Measurements from ENCODE around the gene MAP2K4. TPM values are rescaled to one million over a fixed set of nuclear protein-coding genes. Genes with fewer than 3 reads are reported as not detected.

The MAP2K4 gene
- total and polyA plus RNA-seq, 4 donors = 10.7 to 63.6 (median 20.3) TPM

- no peak for DNase-seq
- H3K4me3 ChIP-seq = no peak overlapping the region
- no peak overlapping the region for H3K9ac ChIP-seq (ENCODE audit: insufficient read depth in 1 of 2, low read length in 2 of 2)
- H3K4me1 ChIP-seq (ENCODE audit: control insufficient read depth in 5 of 5, insufficient read depth in 5 of 5, low read length in 5 of 5) = no peaks in the 10 kb centered on the region
- no peak overlapping the region for H3K27ac ChIP-seq (ENCODE audit: low read depth in 1 of 2, low read length in 1 of 2)
- no peaks in the 10 kb centered on the region for H3K27me3 ChIP-seq (ENCODE audit: control insufficient read depth in 3 of 3, insufficient read depth in 3 of 3, low read length in 2 of 3)
- ATAC-seq (ENCODE audit: insufficient read depth, low FRiP score) = no peak
- H3K9me3 ChIP-seq (ENCODE audit: control insufficient read depth in 4 of 4, insufficient read depth in 3 of 4, low read length in 3 of 4) = no peaks in the 10 kb centered on the region
- 45 to 50% methylated on average over 2 of the region's 2 CpGs for WGBS, 2 donors
- no peak for TF ChIP-seq CTCF (IDR thresholded peaks at IDR 0.05; ENCODE audit: control extremely low read depth, extremely low read depth)
- H3K36me3 ChIP-seq (ENCODE audit: control insufficient read depth in 4 of 4, insufficient read depth in 4 of 4, low read length in 4 of 4) = peaks cover 19 to 34% (median 28%) of the 10 kb centered on the region in 4 donors
These were observed 107.0 kb downstream of the MAP2K4 start for GRCh38 chr17:12127667-12128066.

DNA sequence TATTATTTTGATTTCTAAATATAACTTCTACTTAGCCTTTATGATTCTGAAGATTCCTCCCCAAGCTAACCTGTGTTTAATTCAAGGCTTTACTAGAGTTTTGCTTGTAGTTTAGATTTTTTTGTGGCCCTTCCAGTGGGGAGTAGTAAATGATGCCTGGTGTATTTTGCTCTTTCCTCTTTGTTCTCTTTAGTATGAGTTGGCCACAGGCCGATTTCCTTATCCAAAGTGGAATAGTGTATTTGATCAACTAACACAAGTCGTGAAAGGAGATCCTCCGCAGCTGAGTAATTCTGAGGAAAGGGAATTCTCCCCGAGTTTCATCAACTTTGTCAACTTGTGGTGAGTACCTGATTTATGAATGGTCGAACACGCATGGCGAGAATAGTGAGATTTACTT is 108.3 kb downstream of the MAP2K4 start:
- Histone ChIP-seq H3K4me1 (ENCODE audit: control insufficient read depth in 5 of 5, insufficient read depth in 5 of 5, low read length in 5 of 5) (no peaks in the 10 kb centered on the region), H3K9me3 (ENCODE audit: control insufficient read depth in 4 of 4, insufficient read depth in 3 of 4, low read length in 3 of 4) (no peaks in the 10 kb centered on the region), H3K27me3 (ENCODE audit: control insufficient read depth in 3 of 3, insufficient read depth in 3 of 3, low read length in 2 of 3) (no peaks in the 10 kb centered on the region), H3K9ac (ENCODE audit: insufficient read depth in 1 of 2, low read length in 2 of 2) (no peak overlapping the region), H3K4me3 (no peak overlapping the region), H3K36me3 (ENCODE audit: control insufficient read depth in 4 of 4, insufficient read depth in 4 of 4, low read length in 4 of 4) (peaks cover 20 to 34% (median 28%) of the 10 kb centered on the region in 4 donors), H3K27ac (ENCODE audit: low read depth in 1 of 2, low read length in 1 of 2) (no peak overlapping the region)
- DNase-seq (no peak), ATAC-seq (ENCODE audit: insufficient read depth, low FRiP score) (no peak)
- 96 to 97% methylated on average over 7 of the region's 7 CpGs for WGBS, 2 donors
- TF ChIP-seq CTCF (IDR thresholded peaks at IDR 0.05; ENCODE audit: control extremely low read depth, extremely low read depth) = no peak

GRCh38 chr17:12133183-12133582 is 112.5 kb downstream of the MAP2K4 start:
- no peak overlapping the region for H3K27ac ChIP-seq (ENCODE audit: low read depth in 1 of 2, low read length in 1 of 2)
- WGBS, 2 donors = 84 to 95% methylated on average over 6 of the region's 6 CpGs

More at GRCh38 chr17:12133183-12133582, 112.5 kb downstream of the MAP2K4 start:
- no peak for DNase-seq
- ATAC-seq (ENCODE audit: insufficient read depth, low FRiP score) = no peak
- no peak overlapping the region for H3K9ac ChIP-seq (ENCODE audit: insufficient read depth in 1 of 2, low read length in 2 of 2)
- no peaks in the 10 kb centered on the region for H3K4me1 ChIP-seq (ENCODE audit: control insufficient read depth in 5 of 5, insufficient read depth in 5 of 5, low read length in 5 of 5)
- TF ChIP-seq CTCF (IDR thresholded peaks at IDR 0.05; ENCODE audit: control extremely low read depth, extremely low read depth) = no peak
- H3K36me3 ChIP-seq (ENCODE audit: control insufficient read depth in 4 of 4, insufficient read depth in 4 of 4, low read length in 4 of 4) = peaks cover 10 to 24% (median 15%) of the 10 kb centered on the region in 4 donors
- H3K4me3 ChIP-seq = no peak overlapping the region
- no peaks in the 10 kb centered on the region for H3K27me3 ChIP-seq (ENCODE audit: control insufficient read depth in 3 of 3, insufficient read depth in 3 of 3, low read length in 2 of 3)
- peaks cover 0 to 3% (median 0%) of the 10 kb centered on the region in 4 donors for H3K9me3 ChIP-seq (ENCODE audit: control insufficient read depth in 4 of 4, insufficient read depth in 3 of 4, low read length in 3 of 4)
